Stimulated activated naive CD8-positive, alpha-beta T cell treated with anti-CD3 and anti-CD28 coated beads, Interleukin-15, Interleukin-2, amounts not matched to agents 100 ng/mL and 50 ng/mL, for 24 hours (primary cell): ENCODE data around the gene WASHC4.
"Not testable (repeated sequence)": the region's sequence is repeated elsewhere in the genome, so short reads cannot be mapped to it uniquely, and the experiment has no call there.

Experiments used
- H3K27ac Mint-ChIP-seq: one replicate; pipeline ENCODE4 v1.8.0; 2021; ENCODE audit warnings: mild to moderate bottlenecking, mixed read lengths
- H3K27me3 Mint-ChIP-seq: one replicate; pipeline ENCODE4 v1.8.0; 2021; ENCODE audit warnings: mixed read lengths
- H3K36me3 Mint-ChIP-seq: one replicate; pipeline ENCODE4 v1.8.0; 2021; ENCODE audit warnings: low read depth, mixed read lengths
- H3K4me1 Mint-ChIP-seq: one replicate; pipeline ENCODE4 v1.8.0; 2021; ENCODE audit warnings: low read depth, mixed read lengths
- H3K4me3 Mint-ChIP-seq: one replicate; pipeline ENCODE4 v1.8.0; 2021; ENCODE audit warnings: mild to moderate bottlenecking, mixed read lengths
- H3K9me3 Mint-ChIP-seq: one replicate; pipeline ENCODE4 v1.8.0; 2021; ENCODE audit warnings: mixed read lengths

Gene WASHC4

GRCh38 chr12:105084251-105085250 is 23.0 kb upstream of the WASHC4 start, which contains the start of gene ALDH1L2:
Gene ALDH1L2 (minus strand): TSS chr12:105084458. CDS start chr12:105084436, 22 bp downstream.
- Mint-ChIP-seq H3K9me3 (peaks cover 12% of the 10 kb centered on the region), H3K4me1 (peaks cover 11% of the 10 kb centered on the region), H3K27me3 (peaks cover 34% of the 10 kb centered on the region), H3K36me3 (peaks cover 5% of the 10 kb centered on the region), H3K27ac (peak within 1 kb of the TSS; percentile 63), H3K4me3 (peak within 1 kb of the TSS; percentile 81)

GRCh38 chr12:105085501-105085900 is 22.0 kb upstream of the WASHC4 start:
- Mint-ChIP-seq H3K4me1 (peaks cover 11% of the 10 kb centered on the region), H3K9me3 (peaks cover 12% of the 10 kb centered on the region), H3K4me3 (peak overlapping the region; percentile 7), H3K27ac (no peak overlapping the region), H3K36me3 (peaks cover 5% of the 10 kb centered on the region), H3K27me3 (peaks cover 34% of the 10 kb centered on the region)

DNA sequence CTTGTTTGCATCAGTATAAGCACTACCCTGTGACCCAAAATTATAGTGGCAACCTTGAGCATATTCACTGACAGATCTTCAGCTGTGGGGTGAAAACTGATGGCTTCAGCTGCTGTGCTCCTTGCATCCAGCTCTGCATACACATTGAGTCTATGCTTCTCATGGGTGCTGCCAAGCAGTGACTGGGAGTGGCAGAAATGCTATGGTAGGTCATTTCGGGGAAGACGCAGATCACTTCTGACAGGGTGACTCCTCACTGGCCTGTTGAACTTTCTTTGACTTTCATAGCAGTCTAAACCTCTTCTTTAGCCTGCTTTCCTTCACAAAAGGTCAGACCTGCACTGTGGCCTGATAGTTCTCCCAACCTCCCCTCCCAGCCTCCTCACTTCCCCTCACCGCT is 17.7 kb upstream of the WASHC4 start:
- peaks cover 4% of the 10 kb centered on the region for H3K4me1 Mint-ChIP-seq
- no peak overlapping the region for H3K27ac Mint-ChIP-seq
- H3K27me3 Mint-ChIP-seq = peaks cover 24% of the 10 kb centered on the region
- peaks cover 5% of the 10 kb centered on the region for H3K36me3 Mint-ChIP-seq
- no peak overlapping the region for H3K4me3 Mint-ChIP-seq
- H3K9me3 Mint-ChIP-seq = peaks cover 16% of the 10 kb centered on the region

GRCh38 chr12:105090361-105090760 is 17.2 kb upstream of the WASHC4 start:
- H3K36me3 Mint-ChIP-seq = peaks cover 5% of the 10 kb centered on the region
- no peak overlapping the region for H3K4me3 Mint-ChIP-seq
- H3K9me3 Mint-ChIP-seq = peaks cover 15% of the 10 kb centered on the region
- H3K27ac Mint-ChIP-seq = no peak overlapping the region
- peaks cover 3% of the 10 kb centered on the region for H3K4me1 Mint-ChIP-seq
- peaks cover 23% of the 10 kb centered on the region for H3K27me3 Mint-ChIP-seq

- peaks cover 1% of the 10 kb centered on the region for H3K36me3 Mint-ChIP-seq
- H3K27me3 Mint-ChIP-seq = peaks cover 13% of the 10 kb centered on the region
- no peak overlapping the region for H3K27ac Mint-ChIP-seq
- H3K4me1 Mint-ChIP-seq = no peaks in the 10 kb centered on the region
- peaks cover 11% of the 10 kb centered on the region for H3K9me3 Mint-ChIP-seq
- H3K4me3 Mint-ChIP-seq = no peak overlapping the region
Measured at GRCh38 chr12:105091476-105092206, 15.9 kb upstream of the WASHC4 start.

DNA sequence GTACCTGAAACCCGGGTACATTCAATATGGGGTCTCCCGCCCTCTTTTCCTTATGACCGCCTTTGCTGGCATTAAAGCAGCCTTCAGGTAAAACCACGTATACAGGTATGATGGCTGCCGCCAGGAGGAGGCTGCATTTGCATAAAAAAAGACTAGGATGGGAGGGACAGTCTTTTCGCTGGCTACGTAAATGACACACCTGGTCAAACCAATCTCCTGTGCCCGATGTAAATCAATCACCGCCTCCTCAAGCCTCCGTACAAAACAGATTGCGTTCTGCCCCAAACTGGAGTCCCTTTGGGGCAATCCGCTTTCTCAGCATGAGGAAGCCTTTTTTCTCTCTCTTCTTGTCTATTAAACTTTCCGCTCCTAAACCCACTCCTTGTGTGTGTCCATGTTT is 15.2 kb upstream of the WASHC4 start:
- Mint-ChIP-seq H3K4me3 (no peak overlapping the region), H3K27me3 (peaks cover 12% of the 10 kb centered on the region), H3K27ac (peak overlapping the region; percentile 11), H3K36me3 (no peaks in the 10 kb centered on the region), H3K4me1 (no peaks in the 10 kb centered on the region), H3K9me3 (peaks cover 10% of the 10 kb centered on the region)

- H3K27me3 Mint-ChIP-seq = peaks cover 28% of the 10 kb centered on the region
- H3K4me3 Mint-ChIP-seq, H3K36me3 Mint-ChIP-seq, H3K9me3 Mint-ChIP-seq, H3K27ac Mint-ChIP-seq, H3K4me1 Mint-ChIP-seq: not testable (repeated sequence)
Measured at GRCh38 chr12:105095338-105095737, 12.2 kb upstream of the WASHC4 start.

DNA sequence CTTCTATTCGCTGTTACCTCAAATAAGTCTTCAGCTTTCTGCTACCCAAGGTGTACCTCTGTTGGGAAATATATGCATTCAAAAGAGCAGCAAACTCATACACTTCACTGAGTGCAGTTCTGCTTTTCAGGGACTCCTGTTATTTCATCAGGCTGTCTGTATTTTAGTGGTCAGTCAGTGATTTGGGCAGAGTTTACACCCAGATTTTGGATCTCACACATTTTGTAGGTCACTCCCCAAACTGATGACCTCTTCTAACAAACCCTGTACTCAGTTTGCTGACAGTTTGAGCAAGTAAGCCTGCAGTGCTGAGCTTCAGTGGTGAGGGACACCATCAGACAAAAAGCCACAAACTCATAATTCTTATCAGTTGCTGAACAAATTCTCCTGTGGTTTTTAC is 8.2 kb upstream of the WASHC4 start:
- H3K4me1 Mint-ChIP-seq = no peaks in the 10 kb centered on the region
- H3K9me3 Mint-ChIP-seq = peaks cover 5% of the 10 kb centered on the region
- no peak overlapping the region for H3K4me3 Mint-ChIP-seq
- H3K36me3 Mint-ChIP-seq = no peaks in the 10 kb centered on the region
- peaks cover 26% of the 10 kb centered on the region for H3K27me3 Mint-ChIP-seq
- H3K27ac Mint-ChIP-seq = no peak overlapping the region

GRCh38 chr12:105100207-105100985 is 7.1 kb upstream of the WASHC4 start:
- Mint-ChIP-seq H3K4me1 (no peaks in the 10 kb centered on the region), H3K27ac (no peak overlapping the region), H3K4me3 (no peak overlapping the region), H3K9me3 (peaks cover 9% of the 10 kb centered on the region), H3K27me3 (peaks cover 31% of the 10 kb centered on the region), H3K36me3 (no peaks in the 10 kb centered on the region)

GRCh38 chr12:105100998-105101397 is 6.5 kb upstream of the WASHC4 start:
- no peak overlapping the region for H3K27ac Mint-ChIP-seq
- peaks cover 31% of the 10 kb centered on the region for H3K27me3 Mint-ChIP-seq

GRCh38 chr12:105102673-105103072 is 4.9 kb upstream of the WASHC4 start:
- Mint-ChIP-seq H3K4me3 (no peak overlapping the region), H3K36me3 (no peaks in the 10 kb centered on the region), H3K27ac (no peak overlapping the region), H3K4me1 (peaks cover 8% of the 10 kb centered on the region), H3K9me3 (peaks cover 4% of the 10 kb centered on the region), H3K27me3 (peaks cover 38% of the 10 kb centered on the region)

More at GRCh38 chr12:105100998-105101397, 6.5 kb upstream of the WASHC4 start:
- H3K9me3 Mint-ChIP-seq = peaks cover 9% of the 10 kb centered on the region
- H3K4me3 Mint-ChIP-seq = no peak overlapping the region
- no peaks in the 10 kb centered on the region for H3K36me3 Mint-ChIP-seq
- H3K4me1 Mint-ChIP-seq = no peaks in the 10 kb centered on the region

DNA sequence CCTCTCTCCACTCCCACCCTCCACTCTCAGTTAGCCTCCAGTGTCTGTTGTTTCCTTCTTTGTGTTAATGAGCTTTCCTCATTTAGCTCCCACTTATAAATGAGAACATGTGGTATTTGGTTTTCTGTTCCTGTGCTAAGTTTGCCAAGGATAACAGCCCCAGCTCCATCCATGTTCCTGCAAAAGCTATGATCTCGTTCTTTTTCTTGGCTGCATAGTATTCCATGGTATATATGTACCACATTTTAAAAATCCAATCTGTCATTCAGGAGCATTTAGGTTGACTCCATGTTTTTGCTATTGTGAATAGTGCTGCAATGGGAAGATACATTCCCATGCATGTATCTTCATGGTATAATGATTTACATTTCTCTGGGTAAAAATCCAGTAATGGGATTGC is 2.8 kb upstream of the WASHC4 start:
- H3K27me3 Mint-ChIP-seq = peaks cover 22% of the 10 kb centered on the region
- H3K27ac Mint-ChIP-seq = no peak overlapping the region
- no peak overlapping the region for H3K4me3 Mint-ChIP-seq
- peaks cover 24% of the 10 kb centered on the region for H3K4me1 Mint-ChIP-seq
- no peaks in the 10 kb centered on the region for H3K36me3 Mint-ChIP-seq
- H3K9me3 Mint-ChIP-seq = peaks cover 4% of the 10 kb centered on the region

DNA sequence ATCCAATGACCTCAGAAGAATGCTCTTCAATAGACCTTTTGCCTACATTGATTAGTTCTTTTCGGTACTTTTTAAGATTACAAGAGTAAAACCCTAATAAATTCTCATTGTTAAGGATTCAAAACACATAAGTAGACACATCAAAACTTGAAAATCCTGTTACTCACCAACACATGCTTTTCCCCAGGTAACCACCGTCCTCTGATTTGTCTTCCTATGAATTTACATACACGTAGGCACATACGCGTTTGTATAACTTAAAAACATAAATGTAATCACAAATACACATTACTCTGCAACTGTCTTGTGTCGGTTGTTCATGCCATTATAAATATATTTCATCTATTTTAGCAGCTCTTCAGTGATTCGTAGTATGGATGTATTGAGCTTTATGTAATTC is 910 bp upstream of the WASHC4 start:
- H3K27ac Mint-ChIP-seq = peak overlapping the region; percentile 91
- peaks cover 22% of the 10 kb centered on the region for H3K27me3 Mint-ChIP-seq
- peak overlapping the region; percentile 90 for H3K4me3 Mint-ChIP-seq
- peaks cover 4% of the 10 kb centered on the region for H3K9me3 Mint-ChIP-seq
- peaks cover 35% of the 10 kb centered on the region for H3K4me1 Mint-ChIP-seq
- peaks cover 4% of the 10 kb centered on the region for H3K36me3 Mint-ChIP-seq

GRCh38 chr12:105107171-105107493 is 399 bp upstream of the WASHC4 start:
- H3K27me3 Mint-ChIP-seq = peaks cover 19% of the 10 kb centered on the region
- peaks cover 39% of the 10 kb centered on the region for H3K4me1 Mint-ChIP-seq
- peak overlapping the region; percentile 90 for H3K4me3 Mint-ChIP-seq
- peaks cover 9% of the 10 kb centered on the region for H3K36me3 Mint-ChIP-seq
- peak overlapping the region; percentile 91 for H3K27ac Mint-ChIP-seq
- peaks cover 4% of the 10 kb centered on the region for H3K9me3 Mint-ChIP-seq
